GM12878 (cell line): Measurements from ENCODE around the gene DEXI. TPM values are rescaled to one million over a fixed set of nuclear protein-coding genes. Genes with fewer than 3 reads are reported as not detected.

ENCODE experiments used
- ATAC-seq: fragments of 200-7000 bp; cut with Tn5 transposase; 3 replicates; pipeline ENCODE4 v1.9.1; 2020; ENCODE audit warnings: mild to moderate bottlenecking, moderate library complexity
- BruUV-seq: library from RNA; stranded (reverse); fragments of 400-500 nt; replicated peaks from 2 replicates; lab custom pipeline; 2021; lab: Mats Ljungman, UMichigan
- CTCF ChIA-PET: fragments of 300-600 bp; sonication (Branson Sonifier 250); formaldehyde crosslinking; extraction: SDS; loops from one replicate; lab custom pipeline; 2021; ENCODE audit warnings: inconsistent platforms; lab: Yijun Ruan, JAX
- POLR2A ChIA-PET: fragments of 350-600 bp; formaldehyde crosslinking; extraction: SDS; loops from one replicate; lab custom pipeline; 2021; ENCODE audit warnings: inconsistent platforms; lab: Charles Lee
- RAD21 ChIA-PET: fragments of 300-600 bp; sonication (Branson Sonifier 250); formaldehyde crosslinking; loops from one replicate; lab custom pipeline; 2023; ENCODE audit warnings: antibody characterized with exemption; ENCODE audit not compliant: unreplicated experiment; lab: Charles Lee
- SMC1A ChIA-PET: fragments of 300-600 bp; sonication (Branson Sonifier 250); formaldehyde crosslinking; loops from one replicate; lab custom pipeline; 2023; ENCODE audit not compliant: unreplicated experiment, uncharacterized antibody; lab: Charles Lee
- DNase-seq: peaks from one replicate; pipeline ENCODE4 v3.0.0-alpha.2; 2011; ENCODE audit warnings: low read depth, low spot score
- FAIRE-seq: peaks from 3 replicates; lab custom pipeline; 2011; peaks lifted over from hg19 to GRCh38; lab: Jason Lieb, UNC
- H2AFZ ChIP-seq: 2 replicates; pipeline ENCODE4 v1.6.0; 2011; ENCODE audit warnings: low read depth, low read length, control low read depth; ENCODE audit not compliant: control insufficient read depth
- H3K27ac ChIP-seq: 2 replicates; pipeline ENCODE4 v1.5.1; 2011; ENCODE audit warnings: control low read depth; ENCODE audit not compliant: control insufficient read depth, insufficient read depth
- H3K27me3 ChIP-seq, 2 experiments: replicated peaks in 1 of 2; 2 replicates each; pipeline versions ENCODE4 v1.6.0 to v1.6.1; 2011; ENCODE audit warnings: low read length in 1 of 2; ENCODE audit not compliant: control insufficient read depth in 2 of 2, insufficient read depth in 2 of 2
- H3K36me3 ChIP-seq, 2 experiments: 2 replicates each; pipeline ENCODE4 v1.5.1; 2011; ENCODE audit warnings: low read length in 1 of 2; ENCODE audit not compliant: control insufficient read depth in 2 of 2, insufficient read depth in 2 of 2
- H3K4me1 ChIP-seq: 2 replicates; pipeline ENCODE4 v1.6.1; 2011; ENCODE audit warnings: mild to moderate bottlenecking, low read length, moderate library complexity, mixed read lengths; ENCODE audit not compliant: control insufficient read depth, insufficient read depth
- H3K4me2 ChIP-seq: 2 replicates; pipeline ENCODE4 v1.6.0; 2011; ENCODE audit warnings: control low read depth; ENCODE audit not compliant: control insufficient read depth, insufficient read depth
- H3K4me3 ChIP-seq: fragments of 200-600 bp; sonication (generic); 2 replicates; pipeline ENCODE4 v1.5.1; 2016
- H3K79me2 ChIP-seq: 2 replicates; pipeline ENCODE4 v1.6.0; 2011; ENCODE audit warnings: low read length; ENCODE audit not compliant: control insufficient read depth, insufficient read depth
- H3K9ac ChIP-seq: 2 replicates; pipeline ENCODE4 v1.8.0; 2011; ENCODE audit warnings: low read length, control low read depth, mixed read lengths; ENCODE audit not compliant: control insufficient read depth, insufficient read depth
- H3K9me3 ChIP-seq: replicated peaks from 3 replicates; pipeline ENCODE4 v1.5.1; 2011; ENCODE audit warnings: mild to moderate bottlenecking, low read length; ENCODE audit not compliant: control insufficient read depth, insufficient read depth
- H4K20me1 ChIP-seq: 2 replicates; pipeline ENCODE4 v1.6.0; 2011; ENCODE audit not compliant: control insufficient read depth, insufficient read depth
- BMI1 ChIP-seq: fragments of 450-650 bp; IDR thresholded peaks from 2 replicates; pipeline ENCODE4 v1.6.1; 2016; ENCODE audit warnings: mild to moderate bottlenecking, moderate library complexity, borderline replicate concordance
- CBX3 ChIP-seq: fragments of 200-600 bp; sonication (generic); IDR thresholded peaks from 2 replicates; pipeline ENCODE4 v1.6.1; 2016; ENCODE audit warnings: low read depth, borderline replicate concordance
- CREM ChIP-seq: IDR thresholded peaks from 2 replicates; pipeline ENCODE4 v1.6.1; 2014; ENCODE audit warnings: antibody characterized with exemption, low read depth
- ETV6 ChIP-seq, 2 experiments: fragments of 450-650 bp in 1 of 2; IDR thresholded peaks in 1 of 2; conservative IDR thresholded peaks in 1 of 2; 2 replicates each; pipeline ENCODE4 v1.6.1; 2014; ENCODE audit warnings: antibody characterized with exemption in 1 of 2, borderline replicate concordance in 1 of 2, low read depth in 1 of 2, mild to moderate bottlenecking in 1 of 2, moderate library complexity in 1 of 2
- HDAC2 ChIP-seq: fragments of 200-600 bp; sonication (generic); IDR thresholded peaks from 2 replicates; pipeline ENCODE4 v1.6.1; 2017
- IKZF2 ChIP-seq, 2 experiments: fragments of 450-650 bp; IDR thresholded peaks; 2 replicates each; pipeline ENCODE4 v1.6.1; 2017; ENCODE audit warnings: mild to moderate bottlenecking in 2 of 2, moderate library complexity in 2 of 2
- MEF2A ChIP-seq: IDR thresholded peaks from 2 replicates; pipeline ENCODE4 v1.6.1; 2011; ENCODE audit warnings: low read depth, mild to moderate bottlenecking, low read length, moderate library complexity; ENCODE audit not compliant: insufficient read depth
- MTA2 ChIP-seq: fragments of 450-650 bp; IDR thresholded peaks from 2 replicates; pipeline ENCODE4 v1.6.1; 2016; ENCODE audit warnings: low read depth, mild to moderate bottlenecking, moderate library complexity
- NKRF ChIP-seq: fragments of 450-650 bp; conservative IDR thresholded peaks from 2 replicates; pipeline ENCODE4 v1.6.1; 2017; ENCODE audit warnings: mild to moderate bottlenecking, moderate library complexity
- POLR2A ChIP-seq: IDR thresholded peaks from 2 replicates; pipeline ENCODE4 v1.6.1; 2011; ENCODE audit warnings: low read depth, mild to moderate bottlenecking, low read length
- POU2F2 ChIP-seq: IDR thresholded peaks from 3 replicates; pipeline ENCODE4 v1.6.1; 2011; ENCODE audit warnings: low read depth, mild to moderate bottlenecking, low read length, borderline replicate concordance
- RAD21 ChIP-seq: IDR thresholded peaks from 2 replicates; pipeline ENCODE4 v1.6.1; 2011; ENCODE audit warnings: mild to moderate bottlenecking, low read depth, low read length, moderate library complexity; ENCODE audit not compliant: insufficient read depth
- RB1 ChIP-seq: fragments of 450-650 bp; formaldehyde crosslinking; IDR thresholded peaks from 2 replicates; pipeline ENCODE4 v1.6.1; 2017; ENCODE audit warnings: mild to moderate bottlenecking, borderline replicate concordance
- RELA ChIP-seq: fragments of 450-650 bp; IDR thresholded peaks from 2 replicates; pipeline ENCODE4 v1.8.0; 2014; ENCODE audit warnings: borderline replicate concordance; ENCODE audit not compliant: partially characterized antibody
- SKIL ChIP-seq: fragments of 450-650 bp; IDR thresholded peaks from 2 replicates; pipeline ENCODE4 v1.6.1; 2017; ENCODE audit warnings: mild to moderate bottlenecking, low read depth, inconsistent platforms; ENCODE audit not compliant: poor library complexity, severe bottlenecking
- SUPT20H ChIP-seq: IDR thresholded peaks from 2 replicates; pipeline ENCODE4 v1.6.1; 2011; ENCODE audit warnings: low read depth, mild to moderate bottlenecking, low read length, moderate library complexity, borderline replicate concordance; ENCODE audit not compliant: control insufficient read depth
- ZBED1 ChIP-seq: IDR thresholded peaks from 2 replicates; pipeline ENCODE4 v1.6.1; 2016; ENCODE audit warnings: borderline replicate concordance
- ZNF207 ChIP-seq: fragments of 450-650 bp; IDR thresholded peaks from 2 replicates; pipeline ENCODE4 v1.6.1; 2014; ENCODE audit warnings: antibody characterized with exemption, mild to moderate bottlenecking, borderline replicate concordance
- WGBS: methylation state at CpG from one replicate; pipeline ENCODE4 v1.1.6; 2016; ENCODE audit warnings: low lambda C conversion rate; ENCODE audit not compliant: insufficient replicate concordance, insufficient coverage; ENCODE audit errors: missing lambda C conversion rate; 5-methylcytosine and 5-hydroxymethylcytosine counted together
- in situ Hi-C: fragments of 300-500 bp; cut with MboI; formaldehyde crosslinking; loops from 9 replicates; pipeline ENCODE4 v1.14.3; 2018; ENCODE audit warnings: mixed read lengths
- intact Hi-C: fragments of 100-400 bp; cut with micrococcal nuclease; formaldehyde crosslinking; loops from one replicate; pipeline ENCODE4 v1.14.2; 2022; ENCODE audit not compliant: unreplicated experiment
- polyA plus RNA-seq, 11 experiments: library from polyadenylated mRNA; depleted of rRNA in 4 of 11; unstranded in 6 of 11; stranded (reverse) in 5 of 11; fragments of >200 nt; fragmentation: Nextera tagmentation in 4 of 11; fragmentation: Illumina TruSeq in 1 of 11; extraction: Ambion mirVana in 4 of 11; extraction: Trizol in 1 of 11; gene quantifications; 1 replicate in 1 of 11; 2 replicates in 10 of 11; pipeline versions ENCODE4 v1.2.1 to v1.2.3, GENCODE V29; 2011 to 2016; ENCODE audit warnings: inconsistent platforms in 2 of 11, missing spikeins in 2 of 11, low read depth in 1 of 11
- total RNA-seq, 4 experiments: library from RNA; depleted of rRNA in 3 of 4; stranded (reverse); fragments of >200 nt in 3 of 4; fragmentation: Illumina TruSeq in 1 of 4; extraction: Trizol in 1 of 4; gene quantifications; 2 replicates each; pipeline versions ENCODE4 v1.2.1 to v1.2.3, GENCODE V29; 2013 to 2021

The DEXI gene
- total and polyA plus RNA-seq, 10 of the 15 experiments (the other 5 are each of a cell fraction or from before 2014, with no cell fraction given) = 1.4 to 26.3 (median 18.4) TPM

GRCh38 chr16:10888320-10888937, 53.8 kb downstream of the DEXI start (continued):
- TF ChIP-seq MEF2A (peak; percentile 88), RELA (no peak), MTA2 (no peak; the same call in 1 of the 2 replicates), SKIL (peak; percentile 72), ETV6 (conservative IDR thresholded peaks at IDR 0.05 in 1 of 2, IDR thresholded peaks at IDR 0.05 in 1 of 2; ENCODE audit: borderline replicate concordance in 1 of 2, low read depth in 1 of 2) (peak in 1 of 2 experiments; percentile 53; a peak in 1 of 4 replicates), POLR2A (no peak), CREM (peak; percentile 77), BMI1 (peak; percentile 30; the same call in 1 of the 2 replicates)

- Histone ChIP-seq H3K4me2 (peak overlapping the region; percentile 84), H3K4me1 (peaks cover 85% of the 10 kb centered on the region), H3K9ac (peak overlapping the region; percentile 22; the same call in 1 of the 2 replicates), H4K20me1 (peaks cover 18% of the 10 kb centered on the region; the same call in 1 of the 2 replicates), H3K9me3 (no peaks in the 10 kb centered on the region; the same call in 2 of the 3 replicates), H3K4me3 (peak overlapping the region; percentile 21; the same call in 1 of the 2 replicates), H3K36me3 (peaks cover 14 to 29% of the 10 kb centered on the region in 2 experiments), H3K27me3 (no peaks in the 10 kb centered on the region), H2AFZ (no peak overlapping the region), H3K27ac (peak overlapping the region; percentile 59), H3K79me2 (peaks cover 86% of the 10 kb centered on the region)
- ATAC-seq = peak; percentile 21
- CTCF ChIA-PET = interaction anchor here (1.4 to 4.9 kb wide), 2 partner anchors 32 to 52 kb away, joined by 4 to 30 read pairs; no protein-coding TSS in a partner anchor
- SMC1A ChIA-PET = interaction anchor here (0.9 to 5.1 kb wide), 5 partner anchors 9 to 34 kb away, joined by 3 to 32 read pairs (median 8); no protein-coding TSS in a partner anchor
- POLR2A ChIA-PET = interaction anchor here (0.7 kb wide), 2 partner anchors 10 to 25 kb away, joined by 3 read pairs; no protein-coding TSS in a partner anchor
- DNase-seq = no peak
- intact Hi-C loops (no loop called here), in situ Hi-C loops (loop anchor here (25.0 kb wide), 2 partner anchors 573 to 1748 kb away; no protein-coding TSS in a partner anchor)
- no TSS peak for BruUV-seq
- 19% methylated on average over 6 of the region's 6 CpGs for WGBS
- no peak for FAIRE-seq
- RAD21 ChIA-PET = interaction anchor here (0.6 to 2.6 kb wide), 5 partner anchors 10 to 146 kb away, joined by 3 to 19 read pairs (median 4); no protein-coding TSS in a partner anchor
- TF ChIP-seq NKRF (no peak), SUPT20H (no peak), ZBED1 (no peak), IKZF2 (IDR thresholded peaks at IDR 0.05) (peak in 1 of 2 experiments; percentile 20; a peak in 1 of 4 replicates), HDAC2 (no peak), RAD21 (no peak), CBX3 (no peak), ZNF207 (no peak), RB1 (no peak), POU2F2 (0 out of 3 replicates have a peak, but pooled peaks have one; percentile 27)
Measured at GRCh38 chr16:10885246-10885645, 57.0 kb downstream of the DEXI start.
